Pons (tissue), 1 donor: Measurements from ENCODE around the gene SMIM20.
"Not testable (repeated sequence)": the region's sequence is repeated elsewhere in the genome, so short reads cannot be mapped to it uniquely, and the experiment has no call there.

ENCODE experiments used
- DNase-seq: peaks from one replicate; pipeline ENCODE4 v3.0.0-alpha.2; 2016; ENCODE audit warnings: low spot score

SMIM20 gene

DNA sequence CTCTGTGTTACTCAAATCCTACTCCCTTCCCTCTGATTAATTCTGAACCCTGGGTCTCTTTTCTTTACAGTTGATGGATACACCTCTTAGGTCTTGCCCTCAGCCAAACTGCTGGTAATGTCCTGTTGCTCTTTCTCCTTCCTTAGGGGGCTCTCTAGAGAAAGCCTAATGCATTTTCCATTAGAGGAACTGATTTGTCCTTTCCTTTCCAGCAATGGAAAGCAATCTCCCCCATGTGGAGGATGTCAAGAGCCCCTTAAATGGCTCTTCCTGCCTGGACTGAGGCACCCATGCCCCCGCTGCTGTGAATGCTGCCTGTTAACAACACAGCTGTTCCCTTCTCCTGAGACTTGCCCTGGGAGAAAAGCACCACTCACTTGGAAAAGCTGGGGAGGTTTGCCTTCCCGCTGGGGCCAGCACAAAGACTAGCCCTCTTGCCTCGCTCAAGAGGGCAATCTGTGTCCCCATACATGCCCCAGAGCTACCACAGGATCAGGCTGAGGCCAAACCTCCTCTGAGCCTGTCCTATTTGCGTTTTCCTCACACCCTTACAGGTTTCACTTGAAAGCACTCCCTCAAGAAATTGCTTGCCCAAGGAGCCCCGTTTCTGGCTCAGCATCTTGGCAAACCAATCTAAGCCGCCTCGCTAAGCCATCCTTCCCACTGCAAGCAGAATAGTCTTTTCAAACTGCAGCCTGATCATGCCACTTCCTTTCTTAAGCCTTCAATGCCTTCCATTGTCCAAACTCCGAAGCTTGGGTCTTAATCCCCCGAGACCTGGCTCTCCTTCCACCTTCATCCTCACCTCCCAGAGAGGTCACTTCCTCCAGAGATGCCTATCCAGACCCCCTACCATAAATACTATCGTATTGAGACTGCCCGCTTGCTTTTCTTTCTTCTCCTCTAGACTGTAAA, 23.2 kb upstream of the SMIM20 start:
- peak; percentile 8 for DNase-seq

- no peak for DNase-seq
These were observed 21.2 kb upstream of the SMIM20 start for GRCh38 chr4:25892796-25893195.

- no peak for DNase-seq
These were observed 17.1 kb upstream of the SMIM20 start for GRCh38 chr4:25896776-25897539.

GRCh38 chr4:25900310-25900709, 13.7 kb upstream of the SMIM20 start:
- no peak for DNase-seq

DNA sequence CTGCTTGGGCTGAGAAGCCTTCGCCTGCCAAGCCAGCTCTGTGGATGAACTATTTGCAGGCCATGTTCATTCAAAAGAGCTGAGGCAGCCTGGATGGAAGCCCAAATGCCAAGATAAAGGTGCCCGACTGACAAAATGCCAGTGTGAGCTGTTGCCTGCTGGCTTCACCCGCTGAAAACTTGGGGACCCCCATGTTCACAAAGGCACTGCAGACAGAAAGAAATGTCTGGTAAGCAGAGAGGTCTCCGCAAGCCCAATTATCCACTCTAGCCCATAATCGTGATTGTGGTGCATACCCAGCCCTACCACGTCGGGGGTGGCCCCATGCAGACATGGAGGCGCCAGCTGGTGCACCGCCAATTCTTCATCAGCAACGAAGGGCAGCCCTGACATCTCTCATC, 13.0 kb upstream of the SMIM20 start:
- no peak for DNase-seq

DNA sequence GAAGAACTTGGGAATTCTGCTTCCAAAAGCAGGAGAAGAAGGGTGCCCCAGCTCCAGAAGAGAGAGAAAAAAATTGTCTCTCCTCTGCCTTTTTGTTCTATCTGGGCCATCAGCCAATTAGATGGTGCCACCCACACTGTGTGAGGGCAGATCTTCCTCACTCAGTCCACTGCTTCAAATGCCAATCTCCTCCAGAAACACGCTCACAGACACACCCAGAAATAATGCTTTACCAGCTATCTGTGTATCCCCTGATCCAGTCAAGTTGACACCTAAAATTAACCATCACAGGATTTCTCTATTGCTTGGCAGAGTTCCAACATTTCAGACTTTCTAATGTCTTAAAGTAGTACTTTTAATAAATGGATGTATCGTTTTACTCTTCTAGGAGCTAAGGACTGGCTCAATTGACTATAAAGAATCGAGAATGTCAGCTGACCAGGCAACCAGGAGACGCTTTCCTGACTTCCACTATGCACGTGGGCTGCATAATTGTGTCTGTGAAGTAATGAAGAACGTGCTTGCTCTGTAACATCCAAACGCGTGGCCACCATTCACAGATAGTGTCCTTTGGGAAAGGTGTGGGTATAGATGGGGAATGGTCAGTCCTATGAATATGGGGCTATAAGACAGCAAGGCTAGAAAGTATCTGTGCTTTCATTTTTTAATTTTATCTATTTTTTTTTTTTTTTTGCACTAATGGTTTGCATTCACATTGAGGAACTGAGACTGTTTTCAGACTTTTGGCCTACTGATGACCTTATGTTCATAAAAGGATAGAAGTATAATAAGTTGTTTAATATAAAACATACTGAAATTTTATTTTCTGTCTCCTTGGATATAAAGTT, 9.9 kb upstream of the SMIM20 start:
- DNase-seq = peak; percentile 53

- no peak for DNase-seq
These were observed 9.3 kb upstream of the SMIM20 start for GRCh38 chr4:25904748-25905082.

- no peak for DNase-seq
These were observed 8.6 kb upstream of the SMIM20 start for GRCh38 chr4:25905371-25905770.

DNA sequence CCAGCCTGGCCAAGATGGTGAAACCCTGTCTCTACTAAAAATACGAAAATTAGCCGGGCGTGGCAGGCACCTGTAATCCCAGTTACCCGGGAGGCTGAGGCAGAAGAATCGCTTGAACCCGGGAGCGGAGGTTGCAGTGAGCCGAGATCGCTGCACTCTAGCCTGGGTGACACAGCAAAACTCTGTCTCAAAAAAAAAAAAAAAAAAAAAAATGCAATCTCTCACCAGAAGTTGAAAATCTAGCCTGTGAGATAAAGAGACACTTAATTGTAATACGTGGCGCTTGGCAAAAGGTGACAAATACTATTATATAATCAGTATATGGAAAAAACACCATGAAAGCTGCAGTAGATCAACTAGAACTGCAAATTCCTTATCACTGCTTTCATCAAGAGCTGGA, 7.9 kb upstream of the SMIM20 start:
- not testable (repeated sequence) for DNase-seq

GRCh38 chr4:25908491-25908901, 5.5 kb upstream of the SMIM20 start:
- peak; percentile 70 for DNase-seq

DNA sequence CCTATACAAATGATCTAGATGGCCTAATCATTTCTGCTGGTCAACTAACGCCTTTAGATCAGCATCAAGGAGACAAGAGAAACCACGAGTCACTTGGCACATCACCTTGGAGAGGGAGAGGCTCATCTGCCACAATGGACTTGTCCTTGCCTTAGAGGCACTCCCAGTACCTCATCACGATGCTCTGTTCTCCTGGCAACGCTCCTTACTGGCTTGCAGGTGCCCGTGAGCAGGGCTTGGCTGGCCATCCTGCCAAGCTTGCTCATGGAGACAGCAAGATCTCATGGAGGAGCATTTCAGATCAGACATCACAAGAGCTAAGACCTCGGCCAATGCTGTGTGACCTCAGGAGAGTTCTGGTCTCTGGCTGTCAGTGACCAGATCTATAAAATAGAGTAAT, 2.7 kb upstream of the SMIM20 start:
- DNase-seq = no peak

- peak; percentile 24 for DNase-seq
These were observed 767 bp upstream of the SMIM20 start for GRCh38 chr4:25913056-25913850.

- DNase-seq = no peak
These were observed 791 bp downstream of the SMIM20 start for GRCh38 chr4:25914670-25915352.

DNA sequence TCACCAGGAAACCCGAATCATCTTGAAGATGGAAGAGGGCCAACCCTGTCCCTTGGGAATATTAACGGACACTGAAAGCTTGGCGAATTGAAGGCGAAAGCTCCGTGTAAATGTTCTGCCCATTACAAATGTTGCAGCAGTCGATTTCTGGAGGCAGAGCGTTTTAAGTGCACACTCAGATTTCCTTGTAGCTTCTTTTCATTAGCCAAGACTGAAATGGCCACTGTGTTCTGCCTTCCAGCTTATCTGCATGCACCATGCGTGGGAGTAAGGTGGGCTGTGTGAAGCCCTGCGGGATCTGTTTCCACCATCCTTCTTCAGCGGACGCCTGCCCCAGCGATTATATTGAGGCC, 1.3 kb downstream of the SMIM20 start:
- DNase-seq = peak; percentile 30

DNA sequence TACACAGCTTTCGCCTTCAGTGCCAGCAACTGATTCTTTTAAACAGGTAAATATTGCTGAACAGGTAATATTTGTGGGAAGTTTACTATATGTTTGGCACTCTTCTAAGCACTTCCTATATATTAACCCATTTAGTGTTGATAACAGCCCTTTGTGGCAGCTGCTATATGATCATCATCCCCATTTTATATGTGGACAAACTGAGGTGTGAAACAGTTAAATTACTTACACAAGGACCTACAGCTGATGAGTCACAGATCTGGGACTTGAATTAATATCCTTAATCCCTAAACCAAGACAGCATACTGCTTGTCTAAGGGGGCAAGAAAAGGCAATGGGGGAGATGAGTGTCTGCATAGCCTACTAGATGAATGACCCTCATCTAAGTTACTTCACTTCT, 2.9 kb downstream of the SMIM20 start:
- DNase-seq = no peak

GRCh38 chr4:25919676-25920075, 5.7 kb downstream of the SMIM20 start:
- no peak for DNase-seq

- no peak for DNase-seq
These were observed 7.9 kb downstream of the SMIM20 start for GRCh38 chr4:25921922-25922321.

DNA sequence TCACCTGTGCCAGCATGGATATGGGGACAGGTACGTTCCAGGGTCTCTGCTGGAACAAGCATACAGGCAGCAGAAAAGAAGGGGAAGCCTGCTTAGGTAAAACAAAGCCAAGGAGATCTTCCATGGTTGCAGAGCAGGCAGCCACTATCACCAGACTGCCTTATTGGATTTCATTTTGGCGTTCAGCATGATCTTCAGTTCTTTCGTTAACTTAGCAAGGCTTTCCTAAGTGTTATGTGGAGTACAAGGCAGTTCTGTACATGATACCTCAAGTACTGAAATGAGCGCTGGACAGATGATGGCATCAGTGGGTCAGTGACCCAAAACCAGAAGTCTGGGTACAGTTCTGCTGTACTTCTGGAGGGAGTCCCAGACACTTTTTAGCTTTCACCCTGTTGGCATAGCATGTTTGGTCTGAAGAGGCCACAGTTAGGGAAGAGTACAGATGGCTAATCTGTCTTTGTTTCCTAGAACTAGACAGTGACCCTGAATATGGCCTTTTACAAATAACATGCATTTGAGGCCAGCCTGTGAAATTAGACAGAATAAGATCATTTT, 8.9 kb downstream of the SMIM20 start:
- DNase-seq = no peak

GRCh38 chr4:25923745-25924144, 9.7 kb downstream of the SMIM20 start:
- no peak for DNase-seq

- DNase-seq = peak; percentile 68
These were observed 11.6 kb downstream of the SMIM20 start for GRCh38 chr4:25925486-25926201.
